Stimulated activated CD8-positive, alpha-beta memory T cell treated with anti-CD3 and anti-CD28 coated beads, Interleukin-7, amount 100 ng/mL, for 48 hours (primary cell): ENCODE results near the gene LEUTX.
A peak's percentile ranks its signal among the peaks of the same experiment; 100 is the strongest.
"Not testable (repeated sequence)": the region's sequence is repeated elsewhere in the genome, so short reads cannot be mapped to it uniquely, and the experiment has no call there.

Experiments
- DNase-seq, 2 donors: peaks; one replicate each; pipeline ENCODE4 v3.0.0-alpha.2; 2020; ENCODE audit warnings: low read depth in 1 of 2; ENCODE audit errors: extremely low read depth in 1 of 2

The LEUTX gene

DNA sequence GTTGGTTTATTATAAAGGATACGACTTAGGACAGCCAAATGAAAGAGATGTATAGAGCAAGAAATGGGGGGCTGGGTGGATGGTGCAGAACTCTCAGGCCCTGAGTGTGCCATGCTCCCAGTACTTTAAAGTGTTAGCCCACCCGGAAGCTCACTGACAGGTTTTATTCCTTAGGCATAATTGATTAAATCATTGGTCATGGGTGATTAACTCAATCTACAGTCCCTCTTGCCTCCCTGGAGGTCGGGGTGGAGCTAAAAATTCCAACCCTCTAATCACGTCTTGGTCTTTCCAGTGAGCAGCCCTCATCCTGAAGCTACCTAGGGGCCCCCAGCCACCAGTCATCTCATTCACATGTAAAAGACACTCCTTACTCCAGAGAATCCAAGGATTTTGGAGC is 9.9 kb upstream of the LEUTX start:
- no peak for DNase-seq

DNA sequence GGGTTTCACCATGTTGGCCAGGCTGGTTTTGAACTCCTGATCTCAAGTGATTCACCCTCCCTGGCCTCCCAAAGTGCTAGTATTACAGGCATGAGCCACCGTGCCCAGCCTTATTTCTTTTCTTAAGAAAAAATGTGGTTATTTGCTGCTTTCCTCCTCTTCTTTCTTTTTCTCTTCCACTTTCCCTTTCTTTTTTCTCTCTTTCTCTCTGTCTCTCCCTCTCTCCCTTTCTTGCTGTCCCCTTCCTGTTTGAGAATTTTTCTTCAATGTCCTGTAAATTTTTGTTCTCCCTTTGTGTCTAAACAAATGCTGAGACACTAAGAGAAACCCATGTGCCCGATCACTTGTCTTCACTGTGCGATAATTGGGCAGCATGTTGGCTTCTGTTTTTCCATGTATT is 2.2 kb downstream of the LEUTX start:
- no peak for DNase-seq

DNA sequence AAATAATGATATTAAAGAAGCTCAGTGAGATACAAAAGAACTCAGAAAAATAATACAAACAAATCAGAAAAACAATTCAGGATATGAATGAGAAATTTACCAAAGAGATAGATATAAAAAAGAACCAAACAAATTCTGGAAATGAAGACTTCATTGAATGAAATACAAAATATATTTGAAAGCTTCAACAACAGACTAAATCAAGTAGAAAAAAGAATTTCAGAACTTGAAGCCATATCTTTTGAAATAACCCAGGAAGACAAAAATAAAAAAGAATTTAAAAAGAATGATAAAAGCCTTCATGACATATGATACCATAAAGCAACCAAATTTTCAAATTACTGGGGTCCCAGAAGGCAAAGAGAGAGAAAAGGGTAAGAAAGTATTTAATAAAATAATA is 9.6 kb downstream of the LEUTX start:
- DNase-seq, result no peak

DNA sequence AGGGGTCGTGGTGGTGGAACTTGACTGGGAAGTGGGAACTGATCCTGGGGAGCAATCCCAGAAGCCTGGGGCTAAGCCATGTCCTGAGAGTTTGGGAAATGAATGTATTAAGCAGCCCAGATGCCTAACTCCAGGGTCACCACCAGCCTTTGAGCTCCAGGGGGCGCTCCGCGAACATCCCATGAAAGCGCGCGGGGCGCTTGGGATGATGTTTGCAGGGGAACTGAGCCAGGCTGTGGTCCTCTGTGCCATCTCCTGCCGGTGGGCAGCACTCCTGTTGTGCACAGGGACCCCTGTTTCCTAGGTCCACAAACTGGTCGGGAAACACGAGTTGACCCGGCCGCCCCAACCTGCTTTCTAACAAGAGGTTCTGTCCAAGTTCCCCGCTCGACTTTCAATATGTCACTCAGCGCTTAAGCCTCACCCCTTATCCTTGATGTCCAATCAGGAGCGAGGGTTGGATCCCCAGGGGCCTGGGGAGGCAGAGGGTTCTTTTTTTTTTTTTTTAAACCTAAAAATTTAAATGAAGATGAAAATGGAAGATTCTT is 14.4 kb downstream of the LEUTX start:
- DNase-seq, result peak; percentile 44 to 46

DNA sequence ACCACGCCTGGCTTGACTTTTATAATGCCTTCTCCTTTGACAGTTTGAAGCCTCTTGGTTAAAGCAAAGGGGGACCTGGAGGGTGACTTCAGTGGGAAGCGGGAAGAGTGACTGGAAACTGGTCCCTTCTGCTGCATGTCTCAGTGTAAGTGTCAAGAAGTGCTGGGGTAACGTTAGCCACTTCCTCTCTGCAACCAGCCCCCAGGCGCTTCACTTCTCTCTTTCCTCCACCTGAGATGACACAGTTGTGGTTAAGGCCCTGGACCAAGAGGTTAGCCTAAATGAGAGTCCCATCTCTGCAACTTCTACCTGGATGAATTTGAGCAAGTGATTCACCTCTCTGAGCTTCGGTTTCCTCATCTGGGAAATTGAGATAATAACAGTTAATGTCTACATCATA is 16.3 kb downstream of the LEUTX start:
- no peak for DNase-seq

DNA sequence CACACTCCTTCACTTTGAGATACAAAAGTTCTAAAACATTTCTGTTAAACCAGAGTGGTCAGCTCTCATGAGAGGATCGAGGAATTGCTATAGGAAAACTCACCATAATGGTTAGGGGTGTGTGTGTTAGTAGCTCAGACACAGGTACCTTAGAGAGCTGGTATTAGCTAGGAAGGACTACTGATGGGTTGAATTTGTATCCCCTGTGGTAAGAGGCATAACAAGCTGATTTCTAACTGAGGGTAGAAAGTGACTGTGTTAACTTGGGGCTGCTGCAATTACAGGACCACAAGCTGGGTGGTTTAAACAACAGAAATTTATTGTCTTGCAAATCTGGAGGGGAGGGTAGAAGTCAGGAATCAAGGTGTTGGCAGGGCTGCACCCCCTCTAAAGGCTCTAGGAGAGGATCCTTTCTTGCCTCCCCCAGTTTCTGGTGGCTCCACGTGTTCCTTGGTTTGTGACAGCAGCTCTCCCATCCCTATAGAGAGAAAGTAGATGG is 17.4 kb downstream of the LEUTX start:
- no peak for DNase-seq

DNA sequence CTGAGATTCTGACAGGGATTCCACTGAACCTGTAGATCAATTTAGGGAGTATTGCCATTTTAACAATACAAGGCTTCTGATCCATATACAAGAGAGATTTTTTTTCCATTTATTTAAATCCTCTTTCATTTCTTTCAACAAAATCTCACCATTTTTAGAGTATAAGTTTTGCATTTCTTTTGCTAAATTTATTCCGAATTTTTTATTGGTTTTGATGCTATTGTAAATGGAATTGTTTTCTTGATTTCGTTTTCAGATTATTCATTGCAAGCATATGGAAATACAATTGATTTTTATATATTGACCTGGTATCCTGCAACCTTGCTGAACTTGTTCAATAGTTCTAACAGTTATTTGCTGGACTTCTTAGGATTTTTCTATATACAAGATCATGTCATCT is 18.4 kb downstream of the LEUTX start:
- DNase-seq, result no peak

DNA sequence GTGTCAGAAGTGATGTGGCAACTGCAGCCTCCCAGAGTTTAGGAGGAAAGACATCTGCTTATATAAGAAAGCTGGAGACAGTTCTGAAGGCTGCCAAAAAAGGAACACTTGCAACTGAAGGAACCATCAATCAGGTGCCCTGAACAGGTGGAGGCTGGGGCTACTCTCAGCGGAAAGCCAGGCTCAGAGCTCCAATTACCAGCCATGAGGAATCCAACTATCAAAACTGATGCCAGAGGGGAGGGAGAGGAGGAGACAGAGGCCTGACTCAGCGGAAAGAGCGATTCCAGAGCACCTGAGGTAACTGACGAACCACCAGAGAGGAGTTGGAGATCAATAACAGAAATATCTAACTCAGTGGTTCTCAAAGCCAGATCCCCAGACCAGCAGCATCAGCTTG is 24.3 kb downstream of the LEUTX start:
- no peak for DNase-seq

DNA sequence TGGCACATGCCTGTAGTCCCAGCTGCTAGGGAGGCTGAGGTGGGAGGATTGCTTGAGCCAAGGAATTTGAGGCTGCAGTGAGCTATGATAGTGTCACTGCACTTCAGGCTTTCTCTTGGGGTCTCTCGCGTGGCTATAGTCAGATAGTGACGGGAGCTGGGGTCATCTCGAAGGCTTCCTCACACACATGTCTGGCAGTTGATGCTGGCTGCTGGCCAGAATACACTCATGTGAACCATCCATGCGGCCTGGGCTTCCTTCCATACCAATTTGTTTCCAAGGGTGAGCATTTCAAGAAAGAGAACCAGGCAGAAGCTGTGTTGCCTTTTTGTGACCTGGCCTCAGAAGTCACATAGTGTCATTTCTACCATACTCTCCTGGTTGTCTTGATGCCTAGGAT is 26.4 kb downstream of the LEUTX start:
- DNase-seq, result no peak

DNA sequence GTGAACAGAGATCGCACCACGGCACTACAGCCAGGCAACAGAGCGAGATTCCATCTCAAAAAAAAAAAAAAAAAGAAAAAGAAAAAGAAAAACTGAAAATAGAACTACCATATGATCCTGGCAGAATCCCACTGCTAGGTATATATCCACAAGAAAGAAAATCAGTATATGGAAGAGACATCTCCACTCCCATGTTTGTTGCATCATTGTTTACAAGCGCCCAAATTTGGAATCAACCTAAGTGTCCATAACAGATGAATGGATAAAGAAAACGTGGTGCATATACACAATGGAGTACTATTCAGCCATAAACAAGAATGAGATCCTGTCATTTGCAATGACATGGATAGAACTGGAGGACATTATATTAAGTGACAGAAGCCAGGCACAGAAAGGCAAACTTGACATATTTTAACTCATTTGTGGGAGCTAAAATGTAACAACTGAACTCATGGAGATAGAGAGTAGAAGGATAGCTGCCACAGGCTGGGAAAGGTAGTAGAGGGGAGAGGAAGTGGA is 29.3 kb downstream of the LEUTX start:
- DNase-seq, result no peak

DNA sequence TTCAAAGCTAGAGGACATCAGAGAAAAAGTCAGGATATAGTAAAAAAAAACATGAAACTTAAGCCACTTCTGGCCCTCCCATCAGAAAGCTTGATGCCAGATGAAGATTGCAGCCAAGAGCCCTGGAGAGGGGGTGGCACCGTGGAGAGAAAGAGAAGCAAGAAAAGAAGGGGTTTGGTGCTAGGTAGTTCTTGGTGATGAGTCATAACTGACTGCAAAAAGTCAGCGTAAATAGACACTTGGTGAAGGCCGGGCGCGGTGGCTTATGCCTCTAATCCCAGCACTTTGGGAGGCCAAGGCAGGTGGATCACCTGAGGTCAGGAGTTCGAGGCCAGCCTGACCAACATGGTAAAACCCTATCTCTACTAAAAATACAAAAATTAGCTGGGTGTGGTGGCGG is 30.0 kb downstream of the LEUTX start:
- not testable (repeated sequence) for DNase-seq

DNA sequence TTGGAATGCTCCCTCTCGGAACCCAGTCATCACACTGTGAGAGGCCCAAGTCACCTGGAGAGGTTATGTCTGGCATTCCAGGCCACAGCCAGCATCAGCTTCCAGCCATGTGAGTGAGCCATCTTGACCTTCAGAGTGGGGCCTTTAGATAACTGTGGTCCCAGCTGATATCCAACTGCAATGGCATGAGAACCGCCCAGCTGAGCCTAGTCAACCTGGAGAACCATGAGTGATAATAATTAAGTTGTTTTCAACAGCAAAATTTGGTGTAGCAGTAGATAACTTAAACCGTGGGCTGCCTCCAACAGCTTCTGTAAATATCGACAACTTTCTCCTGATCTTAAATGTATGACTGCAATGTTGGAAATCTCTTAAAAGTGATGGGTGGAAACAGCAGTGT is 30.7 kb downstream of the LEUTX start:
- DNase-seq, result no peak

DNA sequence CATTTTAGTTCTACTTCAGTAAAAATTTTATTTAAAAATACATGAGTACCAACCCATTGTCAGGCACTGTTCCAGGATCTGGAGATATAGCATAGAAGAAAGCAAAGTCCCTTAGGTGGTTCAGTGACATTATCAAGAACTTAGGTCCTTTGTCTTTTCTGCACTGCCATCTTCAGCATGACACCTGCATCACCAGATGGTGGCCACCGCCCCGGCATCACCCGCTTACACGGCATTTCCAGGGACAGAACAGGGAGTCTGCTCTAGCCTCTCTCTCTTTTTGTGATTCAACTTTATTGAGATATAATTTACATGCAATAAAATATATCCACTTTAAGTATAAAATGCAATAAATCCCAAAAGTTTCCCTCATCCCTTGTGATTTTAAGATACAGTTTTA is 31.8 kb downstream of the LEUTX start:
- no peak for DNase-seq

DNA sequence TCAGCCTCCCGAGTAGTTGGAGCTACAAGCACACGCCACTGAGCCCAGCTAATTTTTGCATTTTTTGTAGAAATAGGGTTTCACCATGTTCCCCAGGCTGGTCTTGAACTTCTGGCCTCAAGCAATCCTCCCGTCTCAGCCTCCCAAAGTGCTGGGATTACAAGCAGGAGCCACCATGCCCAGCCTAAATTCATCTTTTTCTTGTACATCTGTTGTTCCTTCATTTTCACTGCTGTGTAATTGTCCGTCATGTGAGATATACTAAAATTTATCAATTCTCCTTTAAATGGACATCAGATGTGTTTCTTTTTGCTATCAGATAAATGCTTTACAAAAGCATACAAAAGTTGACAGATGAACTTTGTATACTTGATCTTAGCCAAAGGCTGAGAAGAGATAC is 32.4 kb downstream of the LEUTX start:
- DNase-seq, result no peak

DNA sequence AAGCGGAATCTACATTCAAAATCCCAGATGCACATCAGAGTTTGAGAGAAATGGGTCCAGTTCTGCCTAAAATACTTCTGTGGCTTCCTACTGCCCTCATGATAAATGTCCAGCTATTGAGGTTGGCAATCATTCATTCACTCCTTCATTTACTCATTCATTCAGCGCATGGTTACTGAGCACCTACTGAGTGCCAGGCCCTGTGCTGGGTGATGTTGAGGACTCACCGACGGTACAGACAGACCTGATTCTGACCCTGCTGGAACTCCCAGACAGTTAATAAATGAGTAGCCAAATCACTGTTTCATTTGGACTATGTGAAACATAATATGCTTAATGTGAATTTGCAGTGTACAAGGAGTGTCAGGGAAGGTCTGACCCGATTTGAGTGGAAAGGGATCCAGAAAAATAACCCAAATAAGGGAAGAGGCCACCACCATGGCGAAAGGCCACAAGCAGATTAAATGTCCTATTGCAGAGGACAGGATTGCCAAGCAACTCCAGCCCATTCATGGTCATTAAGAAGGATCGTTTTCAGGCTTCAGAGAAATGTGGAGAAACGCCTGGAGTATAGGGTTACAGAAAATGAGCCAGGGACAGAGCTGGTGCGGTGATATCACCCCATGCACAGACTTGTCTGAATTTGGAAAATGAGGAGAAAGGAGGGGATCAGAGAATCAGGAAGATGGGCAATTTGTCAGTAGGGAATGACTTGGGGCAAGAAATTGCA is 34.8 kb downstream of the LEUTX start:
- DNase-seq, result no peak

DNA sequence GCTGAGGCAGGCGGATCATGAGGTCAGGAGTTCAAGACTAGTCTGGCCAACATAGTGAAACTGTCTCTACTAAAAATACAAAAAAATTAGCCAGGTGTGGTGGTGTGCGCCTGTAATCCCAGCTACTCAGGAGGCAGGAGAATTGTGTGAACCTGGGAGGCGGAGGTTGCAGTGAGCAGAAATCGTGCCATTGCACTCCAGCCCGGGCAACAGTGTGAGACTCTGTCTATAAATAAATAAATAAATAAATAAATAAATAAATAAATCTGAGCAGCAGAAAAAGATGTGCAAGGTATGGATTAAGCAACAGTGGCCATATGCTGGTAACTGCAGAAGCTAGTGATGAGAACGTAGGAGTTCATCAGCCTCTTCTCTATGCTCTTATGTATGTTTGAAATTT is 35.5 kb downstream of the LEUTX start:
- DNase-seq, result not testable (repeated sequence)

DNA sequence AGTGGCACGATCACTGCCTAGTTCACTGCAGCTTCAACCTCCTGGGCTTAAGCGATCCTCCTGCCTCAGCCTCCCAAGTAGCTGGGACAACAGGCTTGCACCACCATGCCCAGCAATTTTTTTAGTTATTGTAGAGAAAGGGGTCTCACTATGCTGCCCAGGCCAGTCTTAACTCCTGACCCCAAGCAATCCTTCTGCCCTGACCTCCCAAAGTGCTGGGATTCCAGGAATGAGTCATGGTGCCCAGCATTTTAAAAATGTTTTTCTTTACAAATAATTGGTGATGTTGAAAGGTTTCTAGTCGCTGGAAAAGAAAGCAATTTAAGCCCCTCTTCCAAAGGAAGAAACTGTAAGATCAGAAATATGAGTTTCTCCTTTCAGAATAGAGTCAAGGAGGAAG is 35.9 kb downstream of the LEUTX start:
- DNase-seq, result no peak

DNA sequence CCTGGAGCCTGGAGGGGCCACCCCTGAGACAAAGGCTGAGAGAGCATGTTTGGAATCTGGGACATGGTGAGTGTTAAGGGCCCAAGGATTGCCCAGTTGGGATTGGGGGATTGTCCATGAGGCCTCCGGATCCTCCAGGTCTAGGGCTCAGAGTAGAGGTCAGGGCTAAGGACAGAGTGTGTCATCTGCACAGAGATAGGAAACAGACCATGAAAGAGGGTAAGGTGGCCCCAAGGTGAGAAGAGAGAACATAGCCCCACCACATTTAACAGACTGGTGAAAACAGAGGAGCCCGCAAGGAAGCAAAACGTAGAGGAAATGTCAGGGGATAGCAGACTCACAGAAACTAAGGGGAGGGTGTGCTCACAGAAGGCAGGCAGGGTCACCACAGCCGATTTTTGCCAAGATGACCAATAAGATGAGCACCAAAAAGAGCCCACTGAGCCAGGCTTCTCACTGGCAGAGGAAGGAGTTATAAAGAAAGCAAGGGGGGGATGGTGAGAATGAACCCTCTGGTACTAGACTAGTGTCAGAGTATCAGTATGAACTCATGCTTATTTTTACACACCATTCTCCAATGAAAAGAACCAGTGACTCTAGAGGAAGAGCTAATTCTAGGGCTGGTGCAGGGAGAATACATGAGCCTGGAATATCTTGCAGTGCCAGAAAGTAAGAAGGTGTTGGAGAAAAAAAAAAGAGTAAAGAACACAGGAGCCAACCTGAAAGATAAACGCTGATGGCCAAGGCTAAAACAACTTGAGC is 37.8 kb downstream of the LEUTX start:
- no peak for DNase-seq

DNA sequence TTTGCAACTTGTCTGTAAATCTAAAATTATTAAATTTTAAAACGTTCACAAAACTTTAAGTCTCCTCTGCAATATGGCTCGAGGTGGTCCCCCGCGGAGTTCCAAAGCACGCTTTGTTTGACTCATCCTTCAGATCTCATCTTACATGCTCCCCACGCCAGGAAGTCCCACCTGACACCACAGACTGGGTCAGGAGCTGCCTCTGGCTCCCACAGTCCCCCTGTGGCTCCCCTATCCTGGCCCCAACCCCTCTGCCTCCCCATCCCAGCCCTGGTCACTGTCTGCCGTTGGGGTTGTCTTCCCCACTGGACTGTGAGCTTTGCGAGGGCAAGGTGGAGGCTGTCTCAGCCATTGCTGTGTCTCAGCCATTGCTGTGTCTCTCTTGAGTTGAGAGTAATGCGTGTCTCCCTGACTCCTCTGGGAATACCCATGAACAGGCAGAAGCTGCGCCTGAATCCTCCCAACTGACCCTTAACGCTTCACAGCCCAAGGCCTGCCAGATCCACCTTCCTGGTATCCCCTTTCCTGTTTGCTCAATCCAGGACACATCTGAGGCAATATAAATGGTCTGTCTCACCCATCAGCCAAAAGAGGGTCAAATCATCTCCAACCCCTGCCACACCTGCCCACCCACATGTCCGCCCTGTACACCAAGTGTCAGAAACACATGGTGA is 39.4 kb downstream of the LEUTX start:
- DNase-seq, result no peak

DNA sequence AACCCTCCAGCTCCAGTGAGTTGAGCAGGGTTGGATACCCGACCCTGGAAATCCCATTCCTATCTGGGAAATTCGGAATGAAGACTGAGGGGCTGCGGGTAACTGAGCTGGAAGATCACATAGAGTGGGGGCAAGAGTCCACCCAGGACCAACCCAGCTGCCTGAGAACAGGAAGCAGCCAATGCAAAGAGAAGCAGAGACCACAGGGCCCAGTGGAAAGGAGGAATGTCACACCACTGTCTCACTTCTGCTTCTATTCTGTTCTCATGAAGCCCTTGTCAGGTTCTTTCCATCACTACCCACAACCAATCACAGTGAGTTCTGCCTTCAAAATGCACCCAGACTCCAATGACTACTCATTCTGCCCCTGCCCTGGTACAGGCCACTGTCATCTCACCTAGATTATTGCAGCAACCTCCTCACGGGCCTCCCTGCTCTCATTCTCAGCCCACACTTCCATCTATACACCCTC is 40.0 kb downstream of the LEUTX start:
- no peak for DNase-seq

DNA sequence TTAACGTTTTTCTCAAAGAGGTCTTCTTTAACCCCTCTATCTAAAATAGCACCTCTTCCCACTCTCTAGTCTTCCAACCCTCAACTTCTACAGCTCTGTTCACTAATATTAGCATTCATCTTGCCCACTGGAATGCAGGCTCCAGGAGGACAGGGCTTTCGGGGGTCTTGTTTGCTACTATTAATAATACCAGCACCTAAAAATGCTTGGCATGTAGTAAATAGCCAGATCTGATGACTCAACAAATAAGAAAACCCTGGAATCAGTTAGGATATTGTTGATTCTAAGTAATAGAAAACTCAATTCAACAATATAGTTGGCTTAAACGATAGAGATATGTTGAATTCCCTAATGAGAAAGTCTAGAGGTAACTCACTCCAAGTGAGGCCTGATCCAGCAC is 41.1 kb downstream of the LEUTX start:
- DNase-seq, result no peak
